Body of pancreas (tissue), 4 donors: ENCODE data around the gene KIFC3.

ENCODE experiments used
- CTCF ChIP-seq, 7 experiments: fragments of 450-650 bp in 4 of 7; fragments of 200-600 bp in 3 of 7; sonication (generic) in 3 of 7; IDR thresholded peaks; one replicate each; pipeline ENCODE4 v1.5.1; 2016 to 2019; ENCODE audit warnings: antibody characterized with exemption in 7 of 7
- POLR2A ChIP-seq, 3 donors: fragments of 450-650 bp; IDR thresholded peaks; one replicate each; pipeline ENCODE4 v1.6.1; 2016; ENCODE audit warnings: antibody characterized with exemption in 3 of 3, mild to moderate bottlenecking in 2 of 3

- TF ChIP-seq CTCF (IDR thresholded peaks at IDR 0.05) (no peak), POLR2A (IDR thresholded peaks at IDR 0.05) (no peak)
These were observed 44.4 kb downstream of the KIFC3 start for GRCh38 chr16:57757883-57758282.
